GM23338 (cell line): ENCODE results near the gene OPN1SW. TPM values are rescaled to one million over a fixed set of nuclear protein-coding genes. Genes with fewer than 3 reads are reported as not detected.

Source experiments
- ATAC-seq: fragments of 200-7000 bp; cut with Tn5 transposase; 3 replicates; pipeline ENCODE4 v1.9.1; 2020
- DNase-seq: peaks from one replicate; pipeline ENCODE4 v3.0.0-alpha.2; 2015; ENCODE audit warnings: low spot score
- H2AFZ ChIP-seq: fragments of 200-600 bp; sonication (generic); 2 replicates; pipeline ENCODE4 v1.8.0; 2016; ENCODE audit warnings: antibody characterized with exemption, mild to moderate bottlenecking, moderate library complexity
- H3F3A ChIP-seq: fragments of 200-600 bp; sonication (generic); replicated peaks from 2 replicates; pipeline ENCODE4 v1.8.0; 2017; ENCODE audit warnings: antibody characterized with exemption, mixed run types, low read depth
- H3K27ac ChIP-seq: fragments of 200-600 bp; sonication (generic); 2 replicates; pipeline ENCODE4 v1.6.1; 2016; ENCODE audit warnings: low read depth
- H3K27me3 ChIP-seq: fragments of 200-600 bp; sonication (generic); 2 replicates; pipeline ENCODE4 v1.8.0; 2016; ENCODE audit warnings: mild to moderate bottlenecking, mixed run types, moderate library complexity; ENCODE audit not compliant: insufficient read depth
- H3K36me3 ChIP-seq: fragments of 200-600 bp; sonication (generic); 2 replicates; pipeline ENCODE4 v1.8.0; 2016; ENCODE audit warnings: mild to moderate bottlenecking; ENCODE audit not compliant: insufficient read depth
- H3K4me1 ChIP-seq: fragments of 200-600 bp; sonication (generic); 2 replicates; pipeline ENCODE4 v1.8.0; 2016; ENCODE audit warnings: mild to moderate bottlenecking, moderate library complexity; ENCODE audit not compliant: insufficient read depth
- H3K4me2 ChIP-seq: fragments of 200-600 bp; sonication (generic); 2 replicates; pipeline ENCODE4 v1.7.1; 2017; ENCODE audit warnings: mixed run types
- H3K4me3 ChIP-seq: fragments of 200-600 bp; sonication (generic); 2 replicates; pipeline ENCODE4 v1.6.1; 2016; ENCODE audit warnings: mixed run types
- H3K79me2 ChIP-seq: fragments of 200-600 bp; sonication (generic); replicated peaks from 2 replicates; pipeline ENCODE4 v1.8.0; 2017; ENCODE audit warnings: mild to moderate bottlenecking; ENCODE audit not compliant: insufficient read depth
- H3K9me2 ChIP-seq: fragments of 200-600 bp; sonication (generic); 2 replicates; pipeline ENCODE4 v1.8.0; 2017; ENCODE audit not compliant: insufficient read depth
- H4K20me1 ChIP-seq: fragments of 200-600 bp; sonication (generic); replicated peaks from 2 replicates; pipeline ENCODE4 v1.8.0; 2017; ENCODE audit warnings: mild to moderate bottlenecking; ENCODE audit not compliant: insufficient read depth
- H3K27ac Mint-ChIP-seq: 2 replicates; pipeline ENCODE4 v1.8.0; 2020; ENCODE audit warnings: inconsistent platforms, mild to moderate bottlenecking, moderate library complexity, mixed read lengths
- H3K27me3 Mint-ChIP-seq: 3 replicates; pipeline ENCODE4 v1.8.0; 2022; ENCODE audit warnings: low read depth, mild to moderate bottlenecking, moderate library complexity, mixed read lengths, inconsistent platforms; ENCODE audit not compliant: insufficient read depth, poor library complexity
- H3K36me3 Mint-ChIP-seq: 3 replicates; pipeline ENCODE4 v1.8.0; 2021; ENCODE audit warnings: low read depth, mild to moderate bottlenecking, inconsistent platforms, moderate library complexity, mixed read lengths
- H3K4me1 Mint-ChIP-seq: 3 replicates; pipeline ENCODE4 v1.8.0; 2020; ENCODE audit warnings: mild to moderate bottlenecking, inconsistent platforms, mixed read lengths
- H3K4me3 Mint-ChIP-seq: 3 replicates; pipeline ENCODE4 v1.8.0; 2021; ENCODE audit warnings: moderate library complexity, mild to moderate bottlenecking, inconsistent platforms, mixed read lengths
- H3K9me3 Mint-ChIP-seq: 3 replicates; pipeline ENCODE4 v1.8.0; 2020; ENCODE audit warnings: moderate library complexity, mild to moderate bottlenecking, inconsistent platforms, mixed read lengths
- CREB1 ChIP-seq: fragments of 250-450 bp; sonication (Bioruptor Pico); IDR thresholded peaks from 2 replicates; pipeline ENCODE4 v1.5.0; 2020; ENCODE audit warnings: low read depth, mild to moderate bottlenecking, moderate library complexity
- EZH2 ChIP-seq: fragments of 200-600 bp; sonication (generic); IDR thresholded peaks from one replicate; pipeline ENCODE4 v1.8.0; 2017; ENCODE audit warnings: antibody characterized with exemption, mild to moderate bottlenecking, low read depth; ENCODE audit not compliant: unreplicated experiment
- JUNB ChIP-seq: IDR thresholded peaks from one replicate; pipeline ENCODE4 v1.6.1; 2016; ENCODE audit warnings: antibody characterized with exemption; ENCODE audit not compliant: unreplicated experiment
- NANOG ChIP-seq: IDR thresholded peaks from 2 replicates; pipeline ENCODE4 v1.6.1; 2016; ENCODE audit warnings: antibody characterized with exemption, borderline replicate concordance
- POLR2AphosphoS5 ChIP-seq: IDR thresholded peaks from 2 replicates; pipeline ENCODE4 v1.6.1; 2016; ENCODE audit warnings: antibody characterized with exemption, low read depth
- STAT1 ChIP-seq: IDR thresholded peaks from one replicate; pipeline ENCODE4 v1.6.1; 2016; ENCODE audit warnings: antibody characterized with exemption; ENCODE audit not compliant: unreplicated experiment
- ZNF114 ChIP-seq: fragments of 250-450 bp; sonication (Bioruptor Pico); IDR thresholded peaks from 2 replicates; pipeline ENCODE4 v1.5.0; 2020; ENCODE audit warnings: mild to moderate bottlenecking, moderate library complexity
- ZNF331 ChIP-seq: fragments of 250-450 bp; sonication (Bioruptor Pico); IDR thresholded peaks from 2 replicates; pipeline ENCODE4 v1.5.0; 2020; ENCODE audit warnings: low read depth, mild to moderate bottlenecking, moderate library complexity
- polyA plus RNA-seq: library from polyadenylated mRNA; unstranded; fragments of >200 nt; fragmentation: Nextera tagmentation; extraction: Ambion mirVana; gene quantifications from 2 replicates; pipeline ENCODE4 v1.2.1, GENCODE V29; 2016
- total RNA-seq: library from RNA; depleted of rRNA; stranded (reverse); fragments of >200 nt; shearing (Covaris generic); gene quantifications from 2 replicates; pipeline ENCODE4 v1.2.3, GENCODE V29; 2014
- TF ChIP-seq, protein P1 (sequence below): fragments of 250-450 bp; sonication (Bioruptor Pico); IDR thresholded peaks from 2 replicates; pipeline ENCODE4 v1.5.0; 2020; ENCODE audit warnings: mild to moderate bottlenecking, moderate library complexity

The OPN1SW gene
- total and polyA plus RNA-seq, 2 experiments from 2014 or later, result 0.50 TPM; not detected in 1

DNA sequence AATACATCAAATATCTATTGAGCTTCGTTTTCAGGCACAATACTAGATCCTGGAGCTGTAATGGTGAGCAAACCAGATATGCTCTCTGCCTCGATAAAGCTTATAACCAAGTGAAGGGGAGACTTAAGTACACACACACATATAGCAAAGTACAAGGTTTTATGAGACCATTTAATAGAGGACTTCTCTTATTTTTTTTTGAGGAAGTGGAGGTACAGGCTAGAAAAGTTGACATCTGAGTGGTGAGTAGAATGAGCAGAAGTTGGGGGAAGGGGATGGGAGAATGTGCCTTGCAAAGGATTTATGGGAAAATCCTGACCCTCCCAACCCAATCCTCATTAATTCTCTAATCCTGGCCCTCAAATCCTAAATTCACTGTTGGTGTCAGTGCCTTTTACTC is 23.9 kb upstream of the OPN1SW start:
- Histone ChIP-seq H3K27me3 (no peaks in the 10 kb centered on the region), H2AFZ (no peak overlapping the region), H3K9me2 (no peaks in the 10 kb centered on the region), H3K79me2 (no peaks in the 10 kb centered on the region), H3K4me2 (no peak overlapping the region), H3F3A (peaks cover 6% of the 10 kb centered on the region; the same call in 1 of the 2 replicates), H4K20me1 (peaks cover 4% of the 10 kb centered on the region; the same call in 1 of the 2 replicates), H3K36me3 (peaks cover 25% of the 10 kb centered on the region; the same call in 1 of the 2 replicates), H3K27ac (no peak overlapping the region), H3K4me1 (peaks cover 8% of the 10 kb centered on the region; the same call in 1 of the 2 replicates), H3K4me3 (no peak overlapping the region)
- Mint-ChIP-seq H3K36me3 (peaks cover 44% of the 10 kb centered on the region), H3K9me3 (no peaks in the 10 kb centered on the region), H3K27me3 (no peaks in the 10 kb centered on the region), H3K4me3 (no peak overlapping the region), H3K27ac (no peak overlapping the region), H3K4me1 (peaks cover 24% of the 10 kb centered on the region)
- ATAC-seq (no peak), DNase-seq (no peak)
- TF ChIP-seq ZNF331 (CRISPR knock-in tag), result no peak
- no peak for TF ChIP-seq JUNB
- TF ChIP-seq STAT1, result no peak
- no peak for TF ChIP-seq NANOG
- no peak for TF ChIP-seq CREB1
- TF ChIP-seq, protein P1, sequence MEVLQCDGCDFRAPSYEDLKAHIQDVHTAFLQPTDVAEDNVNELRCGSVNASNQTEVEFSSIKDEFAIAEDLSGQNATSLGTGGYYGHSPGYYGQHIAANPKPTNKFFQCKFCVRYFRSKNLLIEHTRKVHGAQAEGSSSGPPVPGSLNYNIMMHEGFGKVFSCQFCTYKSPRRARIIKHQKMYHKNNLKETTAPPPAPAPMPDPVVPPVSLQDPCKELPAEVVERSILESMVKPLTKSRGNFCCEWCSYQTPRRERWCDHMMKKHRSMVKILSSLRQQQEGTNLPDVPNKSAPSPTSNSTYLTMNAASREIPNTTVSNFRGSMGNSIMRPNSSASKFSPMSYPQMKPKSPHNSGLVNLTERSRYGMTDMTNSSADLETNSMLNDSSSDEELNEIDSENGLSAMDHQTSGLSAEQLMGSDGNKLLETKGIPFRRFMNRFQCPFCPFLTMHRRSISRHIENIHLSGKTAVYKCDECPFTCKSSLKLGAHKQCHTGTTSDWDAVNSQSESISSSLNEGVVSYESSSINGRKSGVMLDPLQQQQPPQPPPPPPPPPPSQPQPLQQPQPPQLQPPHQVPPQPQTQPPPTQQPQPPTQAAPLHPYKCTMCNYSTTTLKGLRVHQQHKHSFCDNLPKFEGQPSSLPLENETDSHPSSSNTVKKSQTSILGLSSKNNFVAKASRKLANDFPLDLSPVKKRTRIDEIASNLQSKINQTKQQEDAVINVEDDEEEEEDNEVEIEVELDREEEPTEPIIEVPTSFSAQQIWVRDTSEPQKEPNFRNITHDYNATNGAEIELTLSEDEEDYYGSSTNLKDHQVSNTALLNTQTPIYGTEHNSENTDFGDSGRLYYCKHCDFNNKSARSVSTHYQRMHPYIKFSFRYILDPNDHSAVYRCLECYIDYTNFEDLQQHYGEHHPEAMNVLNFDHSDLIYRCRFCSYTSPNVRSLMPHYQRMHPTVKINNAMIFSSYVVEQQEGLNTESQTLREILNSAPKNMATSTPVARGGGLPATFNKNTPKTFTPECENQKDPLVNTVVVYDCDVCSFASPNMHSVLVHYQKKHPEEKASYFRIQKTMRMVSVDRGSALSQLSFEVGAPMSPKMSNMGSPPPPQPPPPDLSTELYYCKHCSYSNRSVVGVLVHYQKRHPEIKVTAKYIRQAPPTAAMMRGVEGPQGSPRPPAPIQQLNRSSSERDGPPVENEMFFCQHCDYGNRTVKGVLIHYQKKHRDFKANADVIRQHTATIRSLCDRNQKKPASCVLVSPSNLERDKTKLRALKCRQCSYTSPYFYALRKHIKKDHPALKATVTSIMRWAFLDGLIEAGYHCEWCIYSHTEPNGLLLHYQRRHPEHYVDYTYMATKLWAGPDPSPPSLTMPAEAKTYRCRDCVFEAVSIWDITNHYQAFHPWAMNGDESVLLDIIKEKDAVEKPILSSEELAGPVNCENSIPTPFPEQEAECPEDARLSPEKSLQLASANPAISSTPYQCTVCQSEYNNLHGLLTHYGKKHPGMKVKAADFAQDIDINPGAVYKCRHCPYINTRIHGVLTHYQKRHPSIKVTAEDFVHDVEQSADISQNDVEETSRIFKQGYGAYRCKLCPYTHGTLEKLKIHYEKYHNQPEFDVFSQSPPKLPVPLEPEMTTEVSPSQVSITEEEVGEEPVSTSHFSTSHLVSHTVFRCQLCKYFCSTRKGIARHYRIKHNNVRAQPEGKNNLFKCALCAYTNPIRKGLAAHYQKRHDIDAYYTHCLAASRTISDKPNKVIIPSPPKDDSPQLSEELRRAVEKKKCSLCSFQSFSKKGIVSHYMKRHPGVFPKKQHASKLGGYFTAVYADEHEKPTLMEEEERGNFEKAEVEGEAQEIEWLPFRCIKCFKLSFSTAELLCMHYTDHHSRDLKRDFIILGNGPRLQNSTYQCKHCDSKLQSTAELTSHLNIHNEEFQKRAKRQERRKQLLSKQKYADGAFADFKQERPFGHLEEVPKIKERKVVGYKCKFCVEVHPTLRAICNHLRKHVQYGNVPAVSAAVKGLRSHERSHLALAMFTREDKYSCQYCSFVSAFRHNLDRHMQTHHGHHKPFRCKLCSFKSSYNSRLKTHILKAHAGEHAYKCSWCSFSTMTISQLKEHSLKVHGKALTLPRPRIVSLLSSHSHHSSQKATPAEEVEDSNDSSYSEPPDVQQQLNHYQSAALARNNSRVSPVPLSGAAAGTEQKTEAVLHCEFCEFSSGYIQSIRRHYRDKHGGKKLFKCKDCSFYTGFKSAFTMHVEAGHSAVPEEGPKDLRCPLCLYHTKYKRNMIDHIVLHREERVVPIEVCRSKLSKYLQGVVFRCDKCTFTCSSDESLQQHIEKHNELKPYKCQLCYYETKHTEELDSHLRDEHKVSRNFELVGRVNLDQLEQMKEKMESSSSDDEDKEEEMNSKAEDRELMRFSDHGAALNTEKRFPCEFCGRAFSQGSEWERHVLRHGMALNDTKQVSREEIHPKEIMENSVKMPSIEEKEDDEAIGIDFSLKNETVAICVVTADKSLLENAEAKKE (CRISPR knock-in tag), result no peak

DNA sequence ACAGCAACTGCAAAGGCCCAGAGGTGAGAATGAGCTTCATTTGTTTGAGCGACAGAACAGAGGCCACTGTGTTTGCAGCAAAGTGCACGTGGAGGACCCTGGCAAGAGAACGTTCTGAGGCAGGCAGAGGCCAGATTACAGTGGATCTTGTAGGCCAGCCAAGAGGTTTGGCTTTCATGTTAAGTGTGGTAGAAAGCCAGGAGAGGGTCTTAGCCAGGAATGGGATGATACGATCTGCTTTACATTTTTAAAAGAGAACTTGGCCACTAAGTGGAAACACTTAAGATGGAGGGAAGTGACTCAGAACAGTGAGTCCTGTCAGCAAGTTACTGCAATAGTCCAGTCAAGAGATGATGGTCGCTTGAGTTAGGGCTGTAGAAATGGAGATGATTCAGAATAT is 20.7 kb upstream of the OPN1SW start:
- H3K4me3 ChIP-seq, result no peak overlapping the region
- no peak overlapping the region for H3K27ac Mint-ChIP-seq
- DNase-seq, result no peak
- TF ChIP-seq POLR2AphosphoS5, result no peak
- TF ChIP-seq JUNB, result no peak
- TF ChIP-seq NANOG, result no peak
- no peak for TF ChIP-seq EZH2
- TF ChIP-seq ZNF114 (CRISPR knock-in tag), result no peak

More for the DNA sequence above, 20.7 kb upstream of the OPN1SW start:
- no peak for ATAC-seq
- no peak overlapping the region for H3K27ac ChIP-seq
- Mint-ChIP-seq H3K36me3 (peaks cover 43% of the 10 kb centered on the region), H3K27me3 (peaks cover 9% of the 10 kb centered on the region), H3K4me3 (no peak overlapping the region), H3K9me3 (no peaks in the 10 kb centered on the region), H3K4me1 (peaks cover 31% of the 10 kb centered on the region)
- H2AFZ ChIP-seq, result no peak overlapping the region
- H3K27me3 ChIP-seq, result no peaks in the 10 kb centered on the region
- H3F3A ChIP-seq, result 0 out of 2 replicates have a peak, but pooled peaks cover 6% of the 10 kb centered on the region
- H3K79me2 ChIP-seq, result no peaks in the 10 kb centered on the region
- H3K9me2 ChIP-seq, result no peaks in the 10 kb centered on the region
- 0 out of 2 replicates have a peak, but pooled peaks cover 11% of the 10 kb centered on the region for H3K36me3 ChIP-seq
- no peaks in the 10 kb centered on the region; the same call in 1 of the 2 replicates for H4K20me1 ChIP-seq
- no peak overlapping the region for H3K4me2 ChIP-seq
- H3K4me1 ChIP-seq, result peaks cover 20% of the 10 kb centered on the region
